HepG2 (cell line): ENCODE results near the gene GJA5. TPM values are rescaled to one million over a fixed set of nuclear protein-coding genes. Genes with fewer than 3 reads are reported as not detected.

ENCODE experiments used
- ATAC-seq: fragments of 200-7000 bp; cut with Tn5 transposase; 3 replicates; pipeline ENCODE4 v1.9.1; 2020; ENCODE audit warnings: mild to moderate bottlenecking, moderate library complexity
- BruUV-seq: library from RNA; stranded (reverse); fragments of 400-500 nt; replicated peaks from 2 replicates; lab custom pipeline; 2021; lab: Mats Ljungman, UMichigan
- CTCF ChIA-PET: fragments of 300-600 bp; formaldehyde crosslinking; extraction: SDS; loops from one replicate; lab custom pipeline; 2021; ENCODE audit warnings: low total read pairs, inconsistent platforms, low intra/inter-chr PET ratio; lab: Yijun Ruan, JAX
- POLR2A ChIA-PET: fragments of 350-600 bp; sonication (Branson Sonifier 250); formaldehyde crosslinking; loops from one replicate; lab custom pipeline; 2020; ENCODE audit warnings: antibody characterized with exemption, inconsistent platforms; lab: Yijun Ruan, JAX
- DNase-seq: peaks from one replicate; pipeline ENCODE4 v3.0.0-alpha.2; 2015; ENCODE audit warnings: low spot score
- FAIRE-seq: peaks from 3 replicates; lab custom pipeline; 2011; peaks lifted over from hg19 to GRCh38; lab: Jason Lieb, UNC
- H2AFZ ChIP-seq: one replicate; pipeline ENCODE4 v1.6.1; 2011; ENCODE audit warnings: low read length, inconsistent platforms
- H3K27ac ChIP-seq: fragments of 300-600 bp; 3 replicates; pipeline ENCODE4 v1.8.0; 2011; ENCODE audit warnings: mixed run types, mild to moderate bottlenecking, mixed read lengths, low read length, inconsistent platforms; ENCODE audit not compliant: insufficient read depth; ENCODE audit errors: extremely low read length
- H3K27me3 ChIP-seq, 2 experiments: fragments of 200-600 bp in 1 of 2; 2 replicates in 1 of 2; 3 replicates in 1 of 2; pipeline versions ENCODE4 v1.6.0 to v1.8.0; 2011; ENCODE audit warnings: low read length in 2 of 2, mild to moderate bottlenecking in 2 of 2, moderate library complexity in 2 of 2, inconsistent platforms in 1 of 2; ENCODE audit not compliant: insufficient read depth in 2 of 2, control insufficient read depth in 1 of 2
- H3K36me3 ChIP-seq, 2 experiments: fragments of 200-600 bp in 1 of 2; replicated peaks in 1 of 2; 2 replicates in 1 of 2; 3 replicates in 1 of 2; pipeline versions ENCODE4 v1.5.1 to v1.8.0; 2011; ENCODE audit warnings: low read length in 2 of 2, inconsistent platforms in 1 of 2; ENCODE audit not compliant: insufficient read depth in 2 of 2, control insufficient read depth in 1 of 2
- H3K4me1 ChIP-seq: 2 replicates; pipeline ENCODE4 v1.5.1; 2012; ENCODE audit warnings: low read length, inconsistent platforms; ENCODE audit not compliant: insufficient read depth
- H3K4me2 ChIP-seq: 2 replicates; pipeline ENCODE4 v1.6.0; 2011; ENCODE audit warnings: low read depth, low read length, inconsistent platforms
- H3K4me3 ChIP-seq, 3 experiments: fragments of 200-600 bp in 1 of 3; sonication (generic), shearing (Covaris generic) in 1 of 3; replicated peaks in 1 of 3; 2 replicates each; pipeline ENCODE4 v1.5.1; 2011 to 2016; ENCODE audit warnings: low read length in 3 of 3, inconsistent platforms in 2 of 3, low read depth in 2 of 3, mild to moderate bottlenecking in 2 of 3, control low read depth in 1 of 3, mixed read lengths in 1 of 3; ENCODE audit not compliant: insufficient read depth in 1 of 3
- H3K79me2 ChIP-seq: one replicate; pipeline ENCODE4 v1.6.1; 2011; ENCODE audit warnings: low read length, inconsistent platforms; ENCODE audit not compliant: insufficient read depth
- H3K9ac ChIP-seq: 2 replicates; pipeline ENCODE4 v1.6.0; 2011; ENCODE audit warnings: mild to moderate bottlenecking, low read depth, low read length, inconsistent platforms; ENCODE audit not compliant: insufficient read depth
- H3K9me3 ChIP-seq: 2 replicates; pipeline ENCODE4 v1.5.1; 2012; ENCODE audit warnings: mild to moderate bottlenecking, low read length
- H4K20me1 ChIP-seq: 2 replicates; pipeline ENCODE4 v1.6.0; 2011; ENCODE audit warnings: inconsistent platforms, mild to moderate bottlenecking, low read length, moderate library complexity; ENCODE audit not compliant: insufficient read depth
- BATF2 ChIP-seq: sonication (generic); formaldehyde crosslinking; IDR thresholded peaks from 2 replicates; pipeline ENCODE4 v1.8.0; 2022; ENCODE audit warnings: mild to moderate bottlenecking, missing genetic modification reagents, moderate library complexity
- DDIT3 ChIP-seq: sonication (generic); formaldehyde crosslinking; IDR thresholded peaks from 2 replicates; pipeline ENCODE4 v1.4.0; 2020; ENCODE audit warnings: mild to moderate bottlenecking, missing genetic modification reagents
- MEIS2 ChIP-seq: sonication (generic); formaldehyde crosslinking; IDR thresholded peaks from 2 replicates; pipeline ENCODE4 v1.9.0; 2021; ENCODE audit warnings: mild to moderate bottlenecking, missing genetic modification reagents
- PRDM4 ChIP-seq: sonication (generic); formaldehyde crosslinking; IDR thresholded peaks from 2 replicates; pipeline ENCODE4 v1.9.0; 2021; ENCODE audit warnings: missing genetic modification reagents, borderline replicate concordance
- PRPF4 ChIP-seq: fragments of 200-400 bp; formaldehyde crosslinking; IDR thresholded peaks from 2 replicates; pipeline ENCODE4 v1.6.1; 2016; ENCODE audit warnings: low read length, low read depth; ENCODE audit not compliant: poor library complexity, severe bottlenecking
- SMAD3 ChIP-seq: sonication (generic); formaldehyde crosslinking; IDR thresholded peaks from 2 replicates; pipeline ENCODE4 v1.4.0; 2020; ENCODE audit warnings: missing genetic modification reagents
- ZNF569 ChIP-seq: sonication (generic); formaldehyde crosslinking; IDR thresholded peaks from 2 replicates; pipeline ENCODE4 v1.5.0; 2020; ENCODE audit warnings: mild to moderate bottlenecking, missing genetic modification reagents, moderate library complexity, borderline replicate concordance
- ZNF614 ChIP-seq: IDR thresholded peaks from 2 replicates; pipeline ENCODE4 v1.6.1; 2018; ENCODE audit warnings: missing biosample characterization, missing genetic modification reagents, inconsistent platforms, borderline replicate concordance
- in situ Hi-C: cut with HindIII; loops from 2 replicates; pipeline ENCODE4 v1.10.0; 2017; ENCODE audit warnings: low pct_unique_long_range_greater_than_20kb; ENCODE audit not compliant: extremely low pct_ligation_motif_present
- intact Hi-C: fragments of 100-400 bp; cut with micrococcal nuclease; formaldehyde crosslinking; loops from one replicate; pipeline ENCODE4 v1.10.0; 2022; ENCODE audit not compliant: unreplicated experiment
- polyA plus RNA-seq, 8 experiments: library from polyadenylated mRNA; depleted of rRNA in 3 of 8; stranded (reverse) in 7 of 8; unstranded in 1 of 8; fragments of >200 nt; fragmentation: Illumina TruSeq in 4 of 8; extraction: Trizol in 4 of 8; gene quantifications; 2 replicates each; pipeline versions ENCODE4 v1.2.1 to v1.2.3, GENCODE V29; 2011 to 2016; ENCODE audit warnings: low read depth in 4 of 8, missing spikeins in 1 of 8, mixed read lengths in 1 of 8; ENCODE audit not compliant: insufficient read depth in 1 of 8
- total RNA-seq, 5 experiments: library from RNA; depleted of rRNA; stranded (reverse); fragments of >200 nt; fragmentation: Illumina TruSeq; extraction: Trizol; gene quantifications; 2 replicates each; pipeline ENCODE4 v1.2.3, GENCODE V29; 2016; ENCODE audit warnings: low read depth in 1 of 5

Gene GJA5
- total and polyA plus RNA-seq, 2 of the 13 experiments (the other 11 are each of a cell fraction or from before 2014, with no cell fraction given), result not detected

DNA sequence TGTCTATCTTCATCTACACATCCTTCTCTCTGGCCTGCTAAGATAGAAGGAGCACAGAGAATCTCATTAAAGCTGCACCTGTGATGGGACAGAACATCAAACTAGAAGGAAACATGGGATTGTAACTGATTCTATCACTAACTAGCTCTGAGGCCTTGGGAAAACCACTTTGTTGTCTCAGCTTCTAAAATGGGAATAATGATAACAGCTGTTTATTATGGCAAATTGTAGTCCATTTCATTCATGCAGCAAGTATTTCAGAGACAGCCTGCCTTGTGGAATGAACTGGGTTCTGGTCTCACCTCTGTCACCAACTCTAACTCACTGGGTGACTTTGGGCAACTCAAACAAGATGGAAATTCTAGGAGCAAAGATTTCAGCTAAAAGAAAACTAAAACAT lies 12.4 kb downstream of the GJA5 start:
- no peak overlapping the region for H3K9ac ChIP-seq
- CTCF ChIA-PET, result no interaction called here

More for the DNA sequence above, 12.4 kb downstream of the GJA5 start:
- no peaks in the 10 kb centered on the region for H3K36me3 ChIP-seq
- intact Hi-C loops (no loop called here), in situ Hi-C loops (no loop called here)
- no peaks in the 10 kb centered on the region for H4K20me1 ChIP-seq
- H3K4me2 ChIP-seq, result no peak overlapping the region
- no peaks in the 10 kb centered on the region for H3K9me3 ChIP-seq
- no peak for DNase-seq
- no peak for FAIRE-seq
- no peak overlapping the region for H3K27ac ChIP-seq
- no peaks in the 10 kb centered on the region for H3K79me2 ChIP-seq
- H3K4me1 ChIP-seq, result no peaks in the 10 kb centered on the region
- no peak overlapping the region for H3K4me3 ChIP-seq
- peaks cover 0 to 3% of the 10 kb centered on the region in 2 experiments; a peak in 1 of 5 replicates for H3K27me3 ChIP-seq
- TF ChIP-seq SMAD3 (CRISPR knock-in tag) (no peak), ZNF569 (CRISPR knock-in tag) (no peak), DDIT3 (no peak), MEIS2 (CRISPR knock-in tag) (no peak), PRDM4 (CRISPR knock-in tag) (no peak), ZNF614 (CRISPR knock-in tag) (no peak), PRPF4 (no peak), BATF2 (CRISPR knock-in tag) (no peak)
- POLR2A ChIA-PET, result no interaction called here
- no peak for ATAC-seq
- no TSS peak for BruUV-seq
- no peak overlapping the region for H2AFZ ChIP-seq
